HepG2 (cell line): ENCODE data around the gene MAP1LC3A. TPM values are rescaled to one million over a fixed set of nuclear protein-coding genes. Genes with fewer than 3 reads are reported as not detected.
A peak's percentile ranks its signal among the peaks of the same experiment; 100 is the strongest.

Experiments used
- ARID5B ChIP-seq: IDR thresholded peaks from 2 replicates; pipeline ENCODE4 v1.4.0; 2020; ENCODE audit warnings: mild to moderate bottlenecking, missing genetic modification reagents
- CEBPG ChIP-seq: IDR thresholded peaks from 2 replicates; pipeline ENCODE4 v1.6.1; 2016
- ELF4 ChIP-seq: sonication (generic); formaldehyde crosslinking; IDR thresholded peaks from 2 replicates; pipeline ENCODE4 v1.5.0; 2020; ENCODE audit warnings: missing genetic modification reagents, mild to moderate bottlenecking, moderate library complexity, borderline replicate concordance
- HNF1A ChIP-seq, 2 experiments: sonication (generic) in 1 of 2; formaldehyde crosslinking in 1 of 2; IDR thresholded peaks; 2 replicates each; pipeline versions ENCODE4 v1.4.0 to v1.6.1; 2016 to 2020; ENCODE audit warnings: borderline replicate concordance in 1 of 2, low read depth in 1 of 2, mild to moderate bottlenecking in 1 of 2, missing genetic modification reagents in 1 of 2
- MIXL1 ChIP-seq: IDR thresholded peaks from 2 replicates; pipeline ENCODE4 v1.6.1; 2016
- SIN3A ChIP-seq: IDR thresholded peaks from 2 replicates; pipeline ENCODE4 v1.6.1; 2011; ENCODE audit warnings: low read depth, mild to moderate bottlenecking, control low read depth, low read length, borderline replicate concordance
- SOX5 ChIP-seq: IDR thresholded peaks from 2 replicates; pipeline ENCODE4 v1.6.1; 2016; ENCODE audit warnings: borderline replicate concordance
- U2AF2 ChIP-seq: fragments of 200-400 bp; formaldehyde crosslinking; IDR thresholded peaks from 2 replicates; pipeline ENCODE4 v1.6.1; 2017; ENCODE audit warnings: low read depth, mild to moderate bottlenecking, low read length
- UBTF ChIP-seq: sonication (generic); formaldehyde crosslinking; IDR thresholded peaks from 2 replicates; pipeline ENCODE4 v1.4.0; 2020; ENCODE audit warnings: mild to moderate bottlenecking, missing genetic modification reagents
- ZNF564 ChIP-seq: sonication (generic); formaldehyde crosslinking; IDR thresholded peaks from 2 replicates; pipeline ENCODE4 v1.8.1; 2023; ENCODE audit warnings: mild to moderate bottlenecking, missing genetic modification reagents
- ZNF609 ChIP-seq: sonication (generic); formaldehyde crosslinking; IDR thresholded peaks from 2 replicates; pipeline ENCODE4 v1.4.0; 2020; ENCODE audit warnings: mild to moderate bottlenecking, missing genetic modification reagents, borderline replicate concordance
- polyA plus RNA-seq, 8 experiments: library from polyadenylated mRNA; depleted of rRNA in 3 of 8; stranded (reverse) in 7 of 8; unstranded in 1 of 8; fragments of >200 nt; fragmentation: Illumina TruSeq in 4 of 8; extraction: Trizol in 4 of 8; gene quantifications; 2 replicates each; pipeline versions ENCODE4 v1.2.1 to v1.2.3, GENCODE V29; 2011 to 2016; ENCODE audit warnings: low read depth in 4 of 8, missing spikeins in 1 of 8, mixed read lengths in 1 of 8; ENCODE audit not compliant: insufficient read depth in 1 of 8
- total RNA-seq, 5 experiments: library from RNA; depleted of rRNA; stranded (reverse); fragments of >200 nt; fragmentation: Illumina TruSeq; extraction: Trizol; gene quantifications; 2 replicates each; pipeline ENCODE4 v1.2.3, GENCODE V29; 2016; ENCODE audit warnings: low read depth in 1 of 5
- TF ChIP-seq, protein P1 (sequence below): IDR thresholded peaks from 2 replicates; pipeline ENCODE4 v1.6.1; 2018; ENCODE audit warnings: missing genetic modification reagents

Gene MAP1LC3A
- total and polyA plus RNA-seq, 2 of the 13 experiments (the other 11 are each of a cell fraction or from before 2014, with no cell fraction given): not detected

GRCh38 chr20:34511891-34512265 lies 46.6 kb upstream of the MAP1LC3A start (continued):
- no peak for TF ChIP-seq UBTF (CRISPR knock-in tag)
- TF ChIP-seq, protein P1, sequence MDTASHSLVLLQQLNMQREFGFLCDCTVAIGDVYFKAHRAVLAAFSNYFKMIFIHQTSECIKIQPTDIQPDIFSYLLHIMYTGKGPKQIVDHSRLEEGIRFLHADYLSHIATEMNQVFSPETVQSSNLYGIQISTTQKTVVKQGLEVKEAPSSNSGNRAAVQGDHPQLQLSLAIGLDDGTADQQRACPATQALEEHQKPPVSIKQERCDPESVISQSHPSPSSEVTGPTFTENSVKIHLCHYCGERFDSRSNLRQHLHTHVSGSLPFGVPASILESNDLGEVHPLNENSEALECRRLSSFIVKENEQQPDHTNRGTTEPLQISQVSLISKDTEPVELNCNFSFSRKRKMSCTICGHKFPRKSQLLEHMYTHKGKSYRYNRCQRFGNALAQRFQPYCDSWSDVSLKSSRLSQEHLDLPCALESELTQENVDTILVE: peak; percentile 6
- peak; percentile 36; the same call in 1 of the 2 replicates for TF ChIP-seq SOX5 (CRISPR knock-in tag)
- TF ChIP-seq ELF4 (CRISPR knock-in tag): 0 out of 2 replicates have a peak, but pooled peaks have one; percentile 42
- peak; percentile 9; the same call in 1 of the 2 replicates for TF ChIP-seq CEBPG (CRISPR knock-in tag)
- peak; percentile 73; the same call in 1 of the 2 replicates for TF ChIP-seq HNF1A (IDR thresholded peaks at IDR 0.05; ENCODE audit: low read depth)
- TF ChIP-seq HNF1A (CRISPR knock-in tag; IDR thresholded peaks at IDR 0.05; ENCODE audit: borderline replicate concordance): peak; percentile 77
- TF ChIP-seq ZNF564 (CRISPR knock-in tag): 0 out of 2 replicates have a peak, but pooled peaks have one; percentile 18
- TF ChIP-seq U2AF2: no peak
- TF ChIP-seq ARID5B (CRISPR knock-in tag): 0 out of 2 replicates have a peak, but pooled peaks have one; percentile 7
- 0 out of 2 replicates have a peak, but pooled peaks have one; percentile 21 for TF ChIP-seq ZNF609 (CRISPR knock-in tag)
- peak; percentile 10; the same call in 1 of the 2 replicates for TF ChIP-seq SIN3A
- TF ChIP-seq MIXL1: peak; percentile 24; the same call in 1 of the 2 replicates
